Esophagus muscularis mucosa (tissue), 3 donors: ENCODE results near the gene SLC35F3.

Source experiments
- POLR2AphosphoS5 ChIP-seq, 2 donors: sonication (generic); formaldehyde crosslinking; IDR thresholded peaks; one replicate each; pipeline ENCODE4 v1.6.1; 2017; ENCODE audit warnings: antibody characterized with exemption in 2 of 2
- TF ChIP-seq, protein P1 (sequence below), 3 experiments: fragments of 200-600 bp in 2 of 3; fragments of 450-650 bp in 1 of 3; sonication (generic) in 2 of 3; IDR thresholded peaks; one replicate each; pipeline ENCODE4 v1.5.1; 2017 to 2019; ENCODE audit warnings: antibody characterized with exemption in 3 of 3, mild to moderate bottlenecking in 2 of 3, moderate library complexity in 1 of 3

DNA sequence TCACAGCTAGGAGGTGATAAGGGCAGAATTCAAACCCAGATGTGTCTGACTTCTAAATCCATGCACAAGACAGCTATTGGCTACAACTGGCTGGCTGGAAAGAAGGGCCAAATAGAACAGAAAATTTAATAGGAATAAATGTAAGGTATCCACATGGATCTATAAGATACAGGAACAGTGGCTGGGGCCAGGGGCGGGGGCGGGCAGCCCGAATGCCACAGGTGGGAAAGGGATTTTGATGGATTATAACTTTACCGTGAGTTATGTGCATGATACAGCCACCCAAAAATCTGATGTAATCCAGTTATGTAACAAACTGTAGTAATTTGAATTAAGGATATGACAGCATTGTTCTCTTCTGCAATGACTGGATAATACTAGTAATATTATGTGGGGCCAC, 381.7 kb downstream of the SLC35F3 start:
- TF ChIP-seq, protein P1, sequence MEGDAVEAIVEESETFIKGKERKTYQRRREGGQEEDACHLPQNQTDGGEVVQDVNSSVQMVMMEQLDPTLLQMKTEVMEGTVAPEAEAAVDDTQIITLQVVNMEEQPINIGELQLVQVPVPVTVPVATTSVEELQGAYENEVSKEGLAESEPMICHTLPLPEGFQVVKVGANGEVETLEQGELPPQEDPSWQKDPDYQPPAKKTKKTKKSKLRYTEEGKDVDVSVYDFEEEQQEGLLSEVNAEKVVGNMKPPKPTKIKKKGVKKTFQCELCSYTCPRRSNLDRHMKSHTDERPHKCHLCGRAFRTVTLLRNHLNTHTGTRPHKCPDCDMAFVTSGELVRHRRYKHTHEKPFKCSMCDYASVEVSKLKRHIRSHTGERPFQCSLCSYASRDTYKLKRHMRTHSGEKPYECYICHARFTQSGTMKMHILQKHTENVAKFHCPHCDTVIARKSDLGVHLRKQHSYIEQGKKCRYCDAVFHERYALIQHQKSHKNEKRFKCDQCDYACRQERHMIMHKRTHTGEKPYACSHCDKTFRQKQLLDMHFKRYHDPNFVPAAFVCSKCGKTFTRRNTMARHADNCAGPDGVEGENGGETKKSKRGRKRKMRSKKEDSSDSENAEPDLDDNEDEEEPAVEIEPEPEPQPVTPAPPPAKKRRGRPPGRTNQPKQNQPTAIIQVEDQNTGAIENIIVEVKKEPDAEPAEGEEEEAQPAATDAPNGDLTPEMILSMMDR (IDR thresholded peaks at IDR 0.05), result no peak
- no peak for TF ChIP-seq POLR2AphosphoS5 (IDR thresholded peaks at IDR 0.05)
